Measurements from ENCODE around the gene RNH1. TPM values are rescaled to one million over a fixed set of nuclear protein-coding genes. Genes with fewer than 3 reads are reported as not detected.

Gene RNH1
- total and polyA plus RNA-seq, 2 of the 8 experiments (the other 6 are each of a cell fraction or from before 2014, with no cell fraction given), result 48.7 to 49.8 TPM

- TF ChIP-seq BRCA1 (IDR thresholded peaks at IDR 0.05; ENCODE audit: low read depth, low read length), result no peak
- no peak for TF ChIP-seq CHD7 (IDR thresholded peaks at IDR 0.05; ENCODE audit: insufficient replicate concordance, low read length)
- TF ChIP-seq CTCF (IDR thresholded peaks at IDR 0.05; ENCODE audit: control extremely low read depth in 1 of 3, insufficient read depth in 1 of 3, low read depth in 1 of 3, low read length in 3 of 3), result no peak
- TF ChIP-seq POU5F1 (IDR thresholded peaks at IDR 0.05; ENCODE audit: low read depth, low read length), result no peak
Measured at GRCh38 chr11:488579-488978, 18.5 kb downstream of the RNH1 start (continued).

Data from H1 (cell line).